ENCODE measurements around the gene DMD. TPM values are rescaled to one million over a fixed set of nuclear protein-coding genes. Genes with fewer than 3 reads are reported as not detected.

Gene DMD
- total RNA-seq, 2 experiments from 2014 or later = 0.20 to 0.47 TPM

DNA sequence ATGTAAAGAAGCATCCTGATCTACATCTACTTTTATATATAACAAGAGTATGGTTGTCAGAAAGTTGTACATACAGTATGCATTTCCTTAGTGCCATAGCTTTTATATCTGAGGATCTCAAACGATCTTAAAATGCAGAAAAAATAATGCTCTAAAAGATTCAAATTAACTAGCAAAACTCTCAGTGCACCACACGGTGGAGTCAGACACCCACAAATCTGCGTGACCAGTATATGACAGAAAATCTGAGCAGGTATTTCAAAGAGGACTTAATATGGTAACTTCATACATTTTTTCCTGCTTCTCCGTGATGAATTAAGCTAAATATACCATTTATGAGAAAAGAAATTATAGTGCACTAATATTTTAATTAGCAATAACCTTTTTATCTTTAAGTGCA is 803.0 kb downstream of the DMD start:
- no peaks in the 10 kb centered on the region for H3K4me1 ChIP-seq (ENCODE audit: insufficient read depth, low read length)
- no peak overlapping the region for H3K27ac ChIP-seq (ENCODE audit: low read depth in 1 of 2, low read length in 2 of 2)
- TF ChIP-seq, protein P1, sequence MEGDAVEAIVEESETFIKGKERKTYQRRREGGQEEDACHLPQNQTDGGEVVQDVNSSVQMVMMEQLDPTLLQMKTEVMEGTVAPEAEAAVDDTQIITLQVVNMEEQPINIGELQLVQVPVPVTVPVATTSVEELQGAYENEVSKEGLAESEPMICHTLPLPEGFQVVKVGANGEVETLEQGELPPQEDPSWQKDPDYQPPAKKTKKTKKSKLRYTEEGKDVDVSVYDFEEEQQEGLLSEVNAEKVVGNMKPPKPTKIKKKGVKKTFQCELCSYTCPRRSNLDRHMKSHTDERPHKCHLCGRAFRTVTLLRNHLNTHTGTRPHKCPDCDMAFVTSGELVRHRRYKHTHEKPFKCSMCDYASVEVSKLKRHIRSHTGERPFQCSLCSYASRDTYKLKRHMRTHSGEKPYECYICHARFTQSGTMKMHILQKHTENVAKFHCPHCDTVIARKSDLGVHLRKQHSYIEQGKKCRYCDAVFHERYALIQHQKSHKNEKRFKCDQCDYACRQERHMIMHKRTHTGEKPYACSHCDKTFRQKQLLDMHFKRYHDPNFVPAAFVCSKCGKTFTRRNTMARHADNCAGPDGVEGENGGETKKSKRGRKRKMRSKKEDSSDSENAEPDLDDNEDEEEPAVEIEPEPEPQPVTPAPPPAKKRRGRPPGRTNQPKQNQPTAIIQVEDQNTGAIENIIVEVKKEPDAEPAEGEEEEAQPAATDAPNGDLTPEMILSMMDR (IDR thresholded peaks at IDR 0.05) = no peak
- Mint-ChIP-seq H3K36me3 (ENCODE audit: low read depth) (no peaks in the 10 kb centered on the region), H3K27ac (no peak overlapping the region), H3K4me3 (no peak overlapping the region), H3K4me1 (ENCODE audit: low read depth) (no peaks in the 10 kb centered on the region), H3K9me3 (no peaks in the 10 kb centered on the region), H3K27me3 (no peaks in the 10 kb centered on the region)
- ChIA-PET CTCF (no interaction called here), POLR2A (no interaction called here)
- H3K4me3 ChIP-seq (ENCODE audit: low read length) = no peak overlapping the region
- H3K27me3 ChIP-seq (ENCODE audit: control insufficient read depth in 1 of 2, insufficient read depth in 2 of 2, low read length in 2 of 2) = no peaks in the 10 kb centered on the region
- no peaks in the 10 kb centered on the region for H3K36me3 ChIP-seq (ENCODE audit: insufficient read depth, low read length)
- intact Hi-C loops (cut with DNase I, micrococcal nuclease) = no loop called here
- DNase-seq = peak in 5 of 14 experiments; percentile 0 to 23 (median 20)
- no peaks in the 10 kb centered on the region for H3K9me3 ChIP-seq (ENCODE audit: control insufficient read depth in 1 of 2, insufficient read depth in 1 of 2, low read length in 2 of 2)
- no peak for ATAC-seq (ENCODE audit: poor library complexity)

DNA sequence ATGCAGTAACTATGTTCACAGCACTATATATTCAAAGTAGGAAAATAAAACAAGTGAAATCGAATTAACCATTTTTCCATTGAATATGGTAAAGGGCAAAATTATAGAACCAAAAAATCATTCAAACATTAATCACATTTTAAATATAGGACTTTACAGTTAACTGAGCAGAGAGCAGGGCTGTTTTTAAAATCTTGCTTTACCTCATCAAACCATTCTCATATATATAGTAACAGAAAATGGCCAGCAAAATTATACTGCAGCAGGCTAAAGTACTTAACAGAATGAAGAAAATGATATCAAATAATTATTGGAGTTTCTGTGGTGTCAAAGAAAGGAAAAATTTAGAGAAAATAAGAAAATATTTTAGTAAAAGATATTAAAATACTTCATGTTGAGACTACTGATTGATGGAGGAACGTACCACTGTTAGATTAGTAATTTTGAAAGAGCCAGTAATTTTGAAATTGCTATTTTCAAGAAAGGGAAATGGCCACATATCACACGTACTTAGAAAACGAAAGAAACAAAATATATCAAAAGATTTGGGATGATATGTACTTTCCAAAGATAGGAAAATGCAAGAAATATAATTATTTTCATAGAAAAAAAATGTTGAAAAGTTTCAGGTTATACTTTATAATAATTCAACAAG is 813.7 kb downstream of the DMD start:
- Histone ChIP-seq H3K36me3 (ENCODE audit: insufficient read depth, low read length) (no peaks in the 10 kb centered on the region), H3K27me3 (ENCODE audit: control insufficient read depth in 1 of 2, insufficient read depth in 2 of 2, low read length in 2 of 2) (no peaks in the 10 kb centered on the region), H3K4me1 (ENCODE audit: insufficient read depth, low read length) (no peaks in the 10 kb centered on the region), H3K9me3 (ENCODE audit: control insufficient read depth in 1 of 2, insufficient read depth in 1 of 2, low read length in 2 of 2) (no peaks in the 10 kb centered on the region), H3K27ac (ENCODE audit: low read depth in 1 of 2, low read length in 2 of 2) (no peak overlapping the region), H3K4me3 (ENCODE audit: low read length) (no peak overlapping the region)
- intact Hi-C loops (cut with DNase I, micrococcal nuclease) = no loop called here
- DNase-seq = no peak
- H3K27ac Mint-ChIP-seq = no peak overlapping the region
- H3K36me3 Mint-ChIP-seq (ENCODE audit: low read depth) = no peaks in the 10 kb centered on the region
- TF ChIP-seq, protein P1 (IDR thresholded peaks at IDR 0.05) = no peak
- CTCF ChIA-PET = no interaction called here
- no peak overlapping the region for H3K4me3 Mint-ChIP-seq
- no peaks in the 10 kb centered on the region for H3K4me1 Mint-ChIP-seq (ENCODE audit: low read depth)
- POLR2A ChIA-PET = no interaction called here
- no peaks in the 10 kb centered on the region for H3K9me3 Mint-ChIP-seq
- no peak for ATAC-seq (ENCODE audit: poor library complexity)
- no peaks in the 10 kb centered on the region for H3K27me3 Mint-ChIP-seq

- Mint-ChIP-seq H3K9me3 (no peaks in the 10 kb centered on the region), H3K4me1 (ENCODE audit: low read depth) (no peaks in the 10 kb centered on the region), H3K27me3 (no peaks in the 10 kb centered on the region), H3K36me3 (ENCODE audit: low read depth) (no peaks in the 10 kb centered on the region), H3K27ac (no peak overlapping the region), H3K4me3 (no peak overlapping the region)
- no peak overlapping the region for H3K27ac ChIP-seq (ENCODE audit: low read depth in 1 of 2, low read length in 2 of 2)
- DNase-seq (no peak), ATAC-seq (ENCODE audit: poor library complexity) (no peak)
- TF ChIP-seq, protein P1 (IDR thresholded peaks at IDR 0.05) = no peak
- intact Hi-C loops (cut with DNase I, micrococcal nuclease) = no loop called here
- no peak overlapping the region for H3K4me3 ChIP-seq (ENCODE audit: low read length)
- ChIA-PET POLR2A (no interaction called here), CTCF (no interaction called here)
- no peaks in the 10 kb centered on the region for H3K9me3 ChIP-seq (ENCODE audit: control insufficient read depth in 1 of 2, insufficient read depth in 1 of 2, low read length in 2 of 2)
- no peaks in the 10 kb centered on the region for H3K4me1 ChIP-seq (ENCODE audit: insufficient read depth, low read length)
- H3K27me3 ChIP-seq (ENCODE audit: control insufficient read depth in 1 of 2, insufficient read depth in 2 of 2, low read length in 2 of 2) = no peaks in the 10 kb centered on the region
- H3K36me3 ChIP-seq (ENCODE audit: insufficient read depth, low read length) = no peaks in the 10 kb centered on the region
Observed at GRCh38 chrX:32395878-32396277, 815.5 kb downstream of the DMD start.

Data from CD4-positive, alpha-beta T cell (primary cell).